SK-N-SH (cell line): ENCODE data around the gene PARP12. TPM values are rescaled to one million over a fixed set of nuclear protein-coding genes. Genes with fewer than 3 reads are reported as not detected.

ENCODE experiments used
- CTCF ChIA-PET: fragments of 300-600, 350-600 bp; formaldehyde crosslinking; extraction: SDS; loops from one replicate; lab custom pipeline; 2021; lab: Yijun Ruan, JAX
- POLR2A ChIA-PET: fragments of 350-600 bp; sonication (Branson Sonifier 250); formaldehyde crosslinking; extraction: SDS; loops from one replicate; lab custom pipeline; 2020; ENCODE audit warnings: antibody characterized with exemption, inconsistent platforms; lab: Yijun Ruan, JAX
- DNase-seq: peaks from one replicate; pipeline ENCODE4 v3.0.0; 2012
- H2AFZ ChIP-seq: fragments of 200-600 bp; sonication (generic); 2 replicates; pipeline ENCODE4 v1.8.1; 2016; ENCODE audit warnings: antibody characterized with exemption, mild to moderate bottlenecking, low read depth
- H3F3A ChIP-seq: fragments of 200-600 bp; sonication (generic); replicated peaks from 2 replicates; pipeline ENCODE3; 2016; ENCODE audit warnings: antibody characterized with exemption, mild to moderate bottlenecking; ENCODE audit not compliant: insufficient read depth
- H3K27ac ChIP-seq, 2 experiments: fragments of 200-500 bp in 1 of 2; fragments of 200-600 bp in 1 of 2; sonication (Bioruptor generic) in 1 of 2; sonication (generic), shearing (Covaris generic) in 1 of 2; 2 replicates each; pipeline versions ENCODE4 v1.5.1 to v1.6.1; 2014 to 2016; ENCODE audit warnings: low read depth in 2 of 2, inconsistent platforms in 1 of 2, low read length in 1 of 2, mild to moderate bottlenecking in 1 of 2, mixed read lengths in 1 of 2
- H3K27me3 ChIP-seq: fragments of 200-600 bp; sonication (generic), shearing (Covaris generic); 2 replicates; pipeline ENCODE4 v1.6.1; 2016; ENCODE audit warnings: mixed run types; ENCODE audit not compliant: insufficient read depth
- H3K36me3 ChIP-seq, 2 experiments: fragments of 200-500 bp in 1 of 2; fragments of 200-600 bp in 1 of 2; sonication (Bioruptor generic) in 1 of 2; sonication (generic) in 1 of 2; replicated peaks in 1 of 2; 2 replicates each; pipeline versions ENCODE3 to v1.5.1; 2014 to 2016; ENCODE audit warnings: low read length in 1 of 2, mild to moderate bottlenecking in 1 of 2; ENCODE audit not compliant: insufficient read depth in 2 of 2, control insufficient read depth in 1 of 2
- H3K4me1 ChIP-seq, 2 experiments: fragments of 200-500 bp in 1 of 2; fragments of 200-600 bp in 1 of 2; sonication (Bioruptor generic) in 1 of 2; sonication (generic), shearing (Covaris generic) in 1 of 2; 2 replicates each; pipeline versions ENCODE4 v1.5.1 to v1.6.1; 2014 to 2016; ENCODE audit warnings: low read depth in 1 of 2, low read length in 1 of 2, mixed run types in 1 of 2; ENCODE audit not compliant: insufficient read depth in 2 of 2, control insufficient read depth in 1 of 2
- H3K4me2 ChIP-seq: fragments of 200-600 bp; sonication (generic), shearing (Covaris generic); 2 replicates; pipeline ENCODE4 v1.6.1; 2017; ENCODE audit warnings: mixed run types
- H3K4me3 ChIP-seq, 2 experiments: fragments of 200-500 bp in 1 of 2; fragments of 200-600 bp in 1 of 2; sonication (Bioruptor generic) in 1 of 2; sonication (generic), shearing (Covaris generic) in 1 of 2; 2 replicates each; pipeline versions ENCODE4 v1.5.1 to v1.8.1; 2014 to 2016; ENCODE audit warnings: low read depth in 2 of 2, inconsistent platforms in 1 of 2, low read length in 1 of 2, mild to moderate bottlenecking in 1 of 2, mixed read lengths in 1 of 2, moderate library complexity in 1 of 2
- H3K79me2 ChIP-seq: fragments of 200-600 bp; sonication (generic); 2 replicates; pipeline ENCODE4 v1.8.1; 2017; ENCODE audit warnings: mild to moderate bottlenecking; ENCODE audit not compliant: insufficient read depth
- H3K9ac ChIP-seq: fragments of 200-600 bp; sonication (generic); 2 replicates; pipeline ENCODE4 v1.6.1; 2017; ENCODE audit warnings: mixed run types
- H3K9me2 ChIP-seq: fragments of 200-600 bp; sonication (generic); 2 replicates; pipeline ENCODE4 v1.6.1; 2017; ENCODE audit warnings: mixed run types
- H3K9me3 ChIP-seq: fragments of 200-600 bp; sonication (generic); 2 replicates; pipeline ENCODE4 v1.6.1; 2017; ENCODE audit warnings: mixed run types, mild to moderate bottlenecking, moderate library complexity
- H4K20me1 ChIP-seq: fragments of 200-600 bp; sonication (generic); 2 replicates; pipeline ENCODE4 v1.6.1; 2017; ENCODE audit warnings: mild to moderate bottlenecking, mixed run types; ENCODE audit not compliant: insufficient read depth
- ELF1 ChIP-seq: IDR thresholded peaks from 2 replicates; pipeline ENCODE4 v1.4.0; 2012
- EP300 ChIP-seq, 2 experiments: IDR thresholded peaks; 2 replicates each; pipeline versions ENCODE4 v1.4.0 to v1.6.1; 2012; ENCODE audit warnings: borderline replicate concordance in 1 of 2, low read depth in 1 of 2, low read length in 1 of 2
- FOSL2 ChIP-seq: IDR thresholded peaks from 2 replicates; pipeline ENCODE4 v1.4.0; 2012; ENCODE audit warnings: low read depth, mild to moderate bottlenecking, moderate library complexity, borderline replicate concordance
- FOXJ3 ChIP-seq: sonication (generic); formaldehyde crosslinking; IDR thresholded peaks from 2 replicates; pipeline ENCODE4 v1.5.1; 2020; ENCODE audit warnings: mild to moderate bottlenecking, missing genetic modification reagents
- GABPA ChIP-seq: IDR thresholded peaks from 2 replicates; pipeline ENCODE4 v1.4.0; 2012; ENCODE audit warnings: low read depth, mild to moderate bottlenecking
- GATA2 ChIP-seq: sonication (generic); formaldehyde crosslinking; IDR thresholded peaks from 2 replicates; pipeline ENCODE4 v1.5.0; 2020; ENCODE audit warnings: mild to moderate bottlenecking, missing genetic modification reagents
- IRF3 ChIP-seq: fragments of 150-350 bp; IDR thresholded peaks from 2 replicates; pipeline ENCODE4 v1.6.1; 2016; ENCODE audit warnings: mild to moderate bottlenecking, low read depth, low read length
- MEF2A ChIP-seq: IDR thresholded peaks from 2 replicates; pipeline ENCODE4 v1.4.0; 2012; ENCODE audit warnings: low read depth, borderline replicate concordance
- MXI1 ChIP-seq: IDR thresholded peaks from 2 replicates; pipeline ENCODE4 v1.6.1; 2012; ENCODE audit warnings: mild to moderate bottlenecking, low read depth, low read length, improper control_type of control experiment
- NRF1 ChIP-seq: IDR thresholded peaks from 2 replicates; pipeline ENCODE4 v1.6.1; 2012; ENCODE audit warnings: low read depth, mild to moderate bottlenecking, low read length
- POLR2AphosphoS5 ChIP-seq: IDR thresholded peaks from 2 replicates; pipeline ENCODE4 v1.6.1; 2012; ENCODE audit warnings: low read depth, low read length
- RAD21 ChIP-seq: IDR thresholded peaks from 2 replicates; pipeline ENCODE4 v1.6.1; 2012; ENCODE audit warnings: mild to moderate bottlenecking, low read length
- RCOR1 ChIP-seq: fragments of 150-350 bp; IDR thresholded peaks from 2 replicates; pipeline ENCODE4 v1.6.1; 2017; ENCODE audit warnings: antibody characterized with exemption, low read length
- RFX5 ChIP-seq: IDR thresholded peaks from 2 replicates; pipeline ENCODE4 v1.6.1; 2012; ENCODE audit warnings: mild to moderate bottlenecking, improper control_type of control experiment, low read length
- SIN3A ChIP-seq: IDR thresholded peaks from 2 replicates; pipeline ENCODE4 v1.6.1; 2012; ENCODE audit warnings: low read depth, mild to moderate bottlenecking, low read length, moderate library complexity, borderline replicate concordance
- TCF12 ChIP-seq: IDR thresholded peaks from 2 replicates; pipeline ENCODE4 v1.4.0; 2012
- USF2 ChIP-seq: fragments of 150-350 bp; IDR thresholded peaks from 2 replicates; pipeline ENCODE4 v1.6.1; 2017; ENCODE audit warnings: antibody characterized with exemption, low read length, low read depth, borderline replicate concordance
- ZBTB33 ChIP-seq: IDR thresholded peaks from 2 replicates; pipeline ENCODE4 v1.4.0; 2012; ENCODE audit warnings: low read depth, borderline replicate concordance
- WGBS: methylation state at CpG from one replicate; pipeline ENCODE4 v1.1.6; 2017; ENCODE audit warnings: low lambda C conversion rate; 5-methylcytosine and 5-hydroxymethylcytosine counted together
- polyA plus RNA-seq, 3 experiments: library from polyadenylated mRNA; depleted of rRNA; stranded (reverse); fragments of >200 nt; gene quantifications; 2 replicates each; pipeline ENCODE4 v1.2.3, GENCODE V29; 2012
- TF ChIP-seq, protein P1 (sequence below): fragments of 200-600 bp; sonication (generic); IDR thresholded peaks from 2 replicates; pipeline ENCODE4 v1.6.1; 2017; ENCODE audit warnings: antibody characterized with exemption, mild to moderate bottlenecking, moderate library complexity
- TF ChIP-seq, protein P2 (sequence below): IDR thresholded peaks from 2 replicates; pipeline ENCODE4; 2012

PARP12 gene
- polyA plus RNA-seq, 1 of the 3 experiments (the other 2 are of a cell fraction), result 17.7 TPM

DNA sequence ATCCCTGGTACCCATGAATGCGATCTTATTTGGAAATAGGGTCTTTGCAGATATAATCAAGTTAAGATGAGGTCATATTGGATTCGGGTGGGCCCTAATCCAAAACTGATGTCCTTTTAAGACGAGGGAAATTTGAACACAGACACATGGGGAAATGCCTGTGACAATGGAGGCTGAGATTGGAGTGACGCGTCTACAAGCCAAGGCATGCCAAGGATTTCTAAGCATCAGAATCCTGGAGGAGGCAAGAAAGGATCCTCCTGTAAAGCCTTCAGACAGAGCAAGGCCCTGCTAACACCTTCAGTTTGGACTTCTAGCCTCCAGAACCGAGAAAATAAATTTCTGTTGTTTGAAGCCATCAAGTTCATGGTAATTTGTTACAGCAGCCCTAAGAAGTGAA is 18.5 kb downstream of the PARP12 start (continued):
- TF ChIP-seq IRF3 (no peak), POLR2AphosphoS5 (no peak), GABPA (no peak), FOSL2 (no peak)

DNA sequence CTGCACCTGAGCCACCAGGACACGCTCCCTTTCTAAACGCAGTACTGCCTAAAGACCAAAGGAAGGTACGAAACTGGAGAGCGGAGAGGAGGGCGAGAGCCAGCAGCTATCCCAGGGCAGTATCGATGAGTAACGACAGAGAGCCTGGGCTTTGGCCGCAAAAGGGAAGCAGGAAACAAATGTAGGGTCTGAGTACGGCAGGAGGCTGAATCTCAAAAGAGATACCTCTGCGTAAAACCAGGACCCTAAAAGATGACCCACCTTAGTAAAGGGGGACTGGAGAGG is 20.4 kb downstream of the PARP12 start:
- no peaks in the 10 kb centered on the region for H3K79me2 ChIP-seq
- no peaks in the 10 kb centered on the region for H3K9me3 ChIP-seq
- H3K27ac ChIP-seq, result no peak overlapping the region
- H3K9me2 ChIP-seq, result no peaks in the 10 kb centered on the region
- H3K9ac ChIP-seq, result no peak overlapping the region
- no peaks in the 10 kb centered on the region for H3F3A ChIP-seq
- ChIA-PET CTCF (interaction anchor here (1.6 kb wide), 1 partner anchor 39 kb away, joined by 5 read pairs; no protein-coding TSS in a partner anchor), POLR2A (no interaction called here)
- H3K36me3 ChIP-seq, result peaks cover 0 to 5% of the 10 kb centered on the region in 2 experiments
- no peak overlapping the region for H2AFZ ChIP-seq
- H3K4me2 ChIP-seq, result peak overlapping the region; percentile 16
- DNase-seq, result no peak
- no peak overlapping the region for H3K4me3 ChIP-seq
- no peaks in the 10 kb centered on the region for H4K20me1 ChIP-seq
- no peaks in the 10 kb centered on the region for H3K27me3 ChIP-seq
- TF ChIP-seq GABPA (no peak), FOSL2 (no peak), RAD21 (no peak), EP300 (IDR thresholded peaks at IDR 0.05; ENCODE audit: borderline replicate concordance in 1 of 2, low read depth in 1 of 2, low read length in 1 of 2) (no peak), FOXJ3 (CRISPR knock-in tag) (no peak), RCOR1 (no peak), USF2 (no peak), MXI1 (no peak), NRF1 (no peak), GATA2 (CRISPR knock-in tag) (no peak), MEF2A (no peak), TCF12 (no peak), ZBTB33 (no peak), SIN3A (no peak), RFX5 (no peak), ELF1 (no peak)
- TF ChIP-seq, protein P1, sequence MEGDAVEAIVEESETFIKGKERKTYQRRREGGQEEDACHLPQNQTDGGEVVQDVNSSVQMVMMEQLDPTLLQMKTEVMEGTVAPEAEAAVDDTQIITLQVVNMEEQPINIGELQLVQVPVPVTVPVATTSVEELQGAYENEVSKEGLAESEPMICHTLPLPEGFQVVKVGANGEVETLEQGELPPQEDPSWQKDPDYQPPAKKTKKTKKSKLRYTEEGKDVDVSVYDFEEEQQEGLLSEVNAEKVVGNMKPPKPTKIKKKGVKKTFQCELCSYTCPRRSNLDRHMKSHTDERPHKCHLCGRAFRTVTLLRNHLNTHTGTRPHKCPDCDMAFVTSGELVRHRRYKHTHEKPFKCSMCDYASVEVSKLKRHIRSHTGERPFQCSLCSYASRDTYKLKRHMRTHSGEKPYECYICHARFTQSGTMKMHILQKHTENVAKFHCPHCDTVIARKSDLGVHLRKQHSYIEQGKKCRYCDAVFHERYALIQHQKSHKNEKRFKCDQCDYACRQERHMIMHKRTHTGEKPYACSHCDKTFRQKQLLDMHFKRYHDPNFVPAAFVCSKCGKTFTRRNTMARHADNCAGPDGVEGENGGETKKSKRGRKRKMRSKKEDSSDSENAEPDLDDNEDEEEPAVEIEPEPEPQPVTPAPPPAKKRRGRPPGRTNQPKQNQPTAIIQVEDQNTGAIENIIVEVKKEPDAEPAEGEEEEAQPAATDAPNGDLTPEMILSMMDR, result no peak
- TF ChIP-seq, protein P2, sequence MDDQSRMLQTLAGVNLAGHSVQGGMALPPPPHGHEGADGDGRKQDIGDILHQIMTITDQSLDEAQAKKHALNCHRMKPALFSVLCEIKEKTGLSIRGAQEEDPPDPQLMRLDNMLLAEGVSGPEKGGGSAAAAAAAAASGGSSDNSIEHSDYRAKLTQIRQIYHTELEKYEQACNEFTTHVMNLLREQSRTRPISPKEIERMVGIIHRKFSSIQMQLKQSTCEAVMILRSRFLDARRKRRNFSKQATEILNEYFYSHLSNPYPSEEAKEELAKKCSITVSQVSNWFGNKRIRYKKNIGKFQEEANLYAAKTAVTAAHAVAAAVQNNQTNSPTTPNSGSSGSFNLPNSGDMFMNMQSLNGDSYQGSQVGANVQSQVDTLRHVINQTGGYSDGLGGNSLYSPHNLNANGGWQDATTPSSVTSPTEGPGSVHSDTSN, result no peak
- WGBS, result 97% methylated on average over 10 of the region's 10 CpGs
- H3K4me1 ChIP-seq, result peaks cover 9 to 10% of the 10 kb centered on the region in 2 experiments; a peak in 3 of 4 replicates
